DMS53 (cell line): Measurements from ENCODE around the gene TOR2A.
"Not testable (repeated sequence)": the region's sequence is repeated elsewhere in the genome, so short reads cannot be mapped to it uniquely, and the experiment has no call there.

Source experiments
- DNase-seq: peaks from one replicate; lab custom pipeline; 2025; lab: John Stamatoyannopoulos, UW

TOR2A gene

GRCh38 chr9:127734747-127735529, at the start of gene TOR2A:
TOR2A (minus strand) TSS chr9:127735294; CDS start chr9:127735270, 24 bp downstream.
- DNase-seq = peak; percentile 99

DNA sequence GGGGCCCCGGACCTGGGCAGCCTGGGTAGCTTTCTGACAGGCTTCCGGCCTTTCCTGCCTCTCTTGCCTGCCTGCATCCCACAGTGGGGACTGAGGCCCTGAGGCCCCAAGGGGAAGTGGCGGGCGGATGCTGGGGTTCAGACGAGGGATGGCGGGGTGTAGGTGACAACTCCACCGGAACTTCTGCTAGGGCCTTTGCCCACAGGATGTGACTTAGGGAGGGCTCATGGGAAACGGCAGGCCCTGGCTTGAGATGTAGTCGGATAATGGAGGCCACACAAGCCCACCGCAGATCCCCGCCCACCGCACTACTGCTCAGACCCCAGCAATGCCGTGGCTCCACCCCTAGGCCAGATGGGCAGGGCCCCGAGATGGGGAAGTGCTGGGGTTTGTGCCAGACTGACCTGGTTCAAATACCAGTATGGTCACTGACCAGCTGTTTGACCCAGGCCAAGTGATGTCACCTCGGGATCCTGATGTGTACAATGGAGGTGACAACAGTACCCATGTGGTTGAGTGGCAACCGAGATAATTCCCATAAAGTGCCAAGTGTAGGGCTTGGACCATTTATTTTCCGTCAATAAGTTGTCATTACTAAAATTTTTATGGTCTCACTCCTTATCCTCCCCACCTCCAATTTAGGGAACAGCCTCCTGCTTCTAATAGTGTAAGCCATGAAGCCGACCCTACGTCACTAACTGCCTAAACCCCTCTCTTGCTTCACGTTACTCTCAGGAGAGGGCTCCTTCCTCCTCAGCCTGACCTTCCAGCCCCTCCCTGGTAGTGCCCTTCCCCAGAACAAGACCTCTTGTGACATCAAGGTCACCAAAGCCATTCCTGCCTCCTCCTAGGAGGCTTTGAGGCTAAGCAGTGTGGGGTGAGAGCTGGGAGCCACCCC, 48.3 kb upstream of the TOR2A start:
- no peak for DNase-seq

DNA sequence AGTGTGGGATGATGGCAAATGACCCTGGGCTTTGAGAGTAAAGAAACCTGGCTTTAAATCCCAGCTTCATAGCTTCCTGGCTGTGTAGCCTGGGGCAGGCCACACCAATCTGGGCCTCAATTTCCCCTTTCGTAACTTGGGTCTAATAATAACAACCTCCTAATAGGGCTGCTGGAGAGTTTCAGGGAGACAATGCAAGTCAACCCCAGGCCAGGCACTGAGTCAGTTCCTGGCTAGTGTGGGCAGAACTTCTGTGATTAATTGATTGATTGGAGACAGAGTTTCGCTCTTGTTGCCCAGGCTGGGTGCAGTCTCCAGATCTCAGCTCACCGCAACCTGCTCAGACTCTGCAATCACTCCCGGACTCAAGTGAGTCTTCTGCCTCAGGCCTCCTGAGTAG, 46.7 kb upstream of the TOR2A start:
- DNase-seq = no peak

GRCh38 chr9:127780909-127781308, 45.8 kb upstream of the TOR2A start:
- not testable (repeated sequence) for DNase-seq

- DNase-seq = no peak
Measured at GRCh38 chr9:127780126-127780885, 45.2 kb upstream of the TOR2A start.

GRCh38 chr9:127779136-127779981, 44.3 kb upstream of the TOR2A start:
- DNase-seq = peak; percentile 47

DNA sequence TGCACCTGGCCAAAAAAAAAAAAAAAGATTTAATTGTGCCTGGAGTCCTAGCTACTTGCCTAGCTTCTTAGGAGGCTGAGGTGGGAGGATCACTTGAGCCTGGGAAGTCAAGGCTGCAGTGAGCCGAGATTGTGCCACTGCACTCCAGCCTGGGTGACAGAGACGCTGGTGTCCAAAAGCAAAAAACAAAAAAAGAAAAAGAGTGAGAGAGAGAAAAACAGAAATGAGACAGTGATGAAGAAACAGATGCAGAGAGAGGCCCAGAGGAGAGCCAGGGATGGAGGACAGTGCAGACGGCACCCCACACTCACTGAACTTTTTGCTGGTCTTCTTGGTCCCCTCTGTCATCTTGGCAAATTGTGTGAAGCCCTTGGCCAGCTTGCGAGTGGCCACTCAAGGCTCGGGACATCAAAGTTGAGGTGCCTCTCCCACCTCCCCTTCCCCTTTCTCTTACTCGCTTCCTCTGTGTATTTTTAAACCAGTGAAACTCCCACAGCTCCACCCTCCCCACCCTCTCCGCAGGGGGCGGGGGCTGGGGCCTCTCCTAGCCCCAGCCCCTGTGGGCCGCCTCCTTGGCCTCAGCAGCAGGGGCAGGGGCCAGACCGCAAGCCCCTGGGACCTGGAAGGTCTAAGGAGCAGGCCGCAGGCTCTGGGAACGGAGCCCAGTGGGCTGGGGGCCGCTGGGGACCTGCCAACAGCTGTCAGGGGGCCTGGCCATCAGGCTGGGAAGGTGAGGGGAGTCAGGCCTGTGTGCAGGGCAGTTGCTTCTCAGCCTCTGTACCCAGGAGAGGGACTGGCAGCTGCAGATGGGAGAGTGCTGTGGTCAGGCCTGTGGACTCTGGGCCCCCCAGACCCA, 43.4 kb upstream of the TOR2A start, which contains the start of gene SH2D3C:
SH2D3C (minus strand) TSS at position 387 of the 856 bp plus-strand sequence; CDS start at position 348, 39 bp downstream.
- DNase-seq = no peak

GRCh38 chr9:127777368-127777980, 42.4 kb upstream of the TOR2A start:
- no peak for DNase-seq

GRCh38 chr9:127776924-127777289, 41.8 kb upstream of the TOR2A start:
- DNase-seq = no peak

GRCh38 chr9:127776195-127776923, 41.3 kb upstream of the TOR2A start:
- DNase-seq = peak; percentile 57

DNA sequence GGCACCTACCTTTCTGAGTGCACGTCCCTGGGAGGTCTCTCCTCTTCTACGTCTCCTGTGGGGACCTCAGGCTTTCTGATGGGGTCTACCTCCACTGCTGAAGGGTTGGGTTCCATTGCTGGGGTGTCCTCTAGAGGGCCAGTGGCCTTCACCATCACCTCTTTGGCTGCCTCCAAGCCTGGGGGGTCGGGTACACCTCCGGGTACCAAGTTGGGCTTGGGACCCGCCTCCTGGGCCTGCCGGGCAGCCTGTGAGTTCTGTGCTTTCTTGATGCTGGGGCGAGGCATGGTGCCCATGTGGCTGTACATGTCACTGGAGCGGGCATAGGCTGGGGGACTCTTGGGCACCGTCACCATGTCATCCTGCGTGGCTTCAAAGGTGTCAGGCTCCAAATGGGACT, 38.9 kb upstream of the TOR2A start:
- DNase-seq = no peak

DNA sequence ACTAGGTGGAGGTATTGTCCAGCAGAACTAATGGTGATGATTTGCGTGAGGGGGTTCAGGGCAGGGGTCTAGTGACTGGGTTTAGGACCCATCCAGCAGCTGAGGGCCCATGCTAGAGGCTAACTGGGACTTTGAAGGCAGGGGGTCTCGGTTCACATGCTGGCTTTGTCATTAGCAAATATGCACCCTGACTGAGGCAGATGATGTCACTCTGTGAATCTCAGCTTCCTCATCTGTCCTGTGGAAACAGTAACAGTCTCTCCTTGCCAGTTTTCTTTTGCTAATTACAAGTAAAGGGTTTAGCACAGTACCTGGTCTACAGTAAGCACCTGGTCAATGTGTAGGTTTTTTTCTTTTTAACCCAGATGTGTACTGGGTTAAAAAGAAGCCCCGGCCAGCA, 38.2 kb upstream of the TOR2A start:
- DNase-seq = peak; percentile 34

DNA sequence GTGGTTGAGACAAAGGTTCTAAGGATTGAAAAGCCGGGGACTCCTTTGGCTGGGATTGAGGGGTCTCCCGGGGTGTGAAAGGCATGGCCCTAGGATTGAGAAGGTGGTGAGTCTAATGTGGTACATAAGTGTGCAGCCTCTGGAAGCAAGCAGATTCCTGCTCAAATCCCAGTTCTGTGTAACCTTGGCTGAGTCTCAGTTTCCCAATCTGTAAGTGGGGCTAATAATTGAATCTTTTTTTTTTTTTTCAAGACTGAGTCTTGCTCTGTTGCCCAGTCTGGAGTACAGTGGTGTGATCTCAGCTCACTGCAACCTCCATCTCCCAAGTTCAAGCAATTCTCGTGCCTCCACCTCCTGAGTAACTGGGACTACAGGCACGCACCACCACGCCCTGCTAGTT, 37.5 kb upstream of the TOR2A start:
- no peak for DNase-seq

DNA sequence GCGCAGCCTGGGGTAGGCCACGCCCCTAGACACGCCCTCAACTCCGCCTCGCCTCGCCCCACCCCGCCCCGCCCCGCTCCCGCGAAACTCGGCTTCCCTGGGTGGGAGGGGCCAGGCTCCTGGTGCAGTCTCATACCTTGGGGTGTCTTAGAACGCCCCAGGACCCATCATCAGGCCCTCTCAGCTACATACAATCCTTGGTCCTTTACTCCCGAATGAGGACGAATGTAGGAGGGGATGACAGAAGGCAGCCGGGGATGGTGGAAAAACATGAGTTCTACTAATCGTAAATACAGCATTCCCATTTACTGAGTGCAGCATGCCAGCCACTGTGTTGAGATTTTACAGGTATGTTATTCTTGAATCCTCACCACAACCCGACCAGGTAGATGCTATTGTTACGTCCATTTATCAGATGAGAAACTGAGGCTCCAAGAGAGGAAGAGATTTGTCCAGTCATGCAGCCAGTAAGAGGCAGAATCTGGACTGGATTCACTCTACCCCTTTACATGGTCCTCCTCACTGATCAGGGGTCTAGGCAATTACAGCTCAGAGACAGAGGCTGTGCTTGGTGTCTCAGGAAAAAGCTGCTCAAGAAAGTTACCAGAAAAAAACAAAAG, 36.6 kb upstream of the TOR2A start:
- DNase-seq = no peak

- peak; percentile 99 for DNase-seq
Measured at GRCh38 chr9:127770905-127771569, 35.9 kb upstream of the TOR2A start.

DNA sequence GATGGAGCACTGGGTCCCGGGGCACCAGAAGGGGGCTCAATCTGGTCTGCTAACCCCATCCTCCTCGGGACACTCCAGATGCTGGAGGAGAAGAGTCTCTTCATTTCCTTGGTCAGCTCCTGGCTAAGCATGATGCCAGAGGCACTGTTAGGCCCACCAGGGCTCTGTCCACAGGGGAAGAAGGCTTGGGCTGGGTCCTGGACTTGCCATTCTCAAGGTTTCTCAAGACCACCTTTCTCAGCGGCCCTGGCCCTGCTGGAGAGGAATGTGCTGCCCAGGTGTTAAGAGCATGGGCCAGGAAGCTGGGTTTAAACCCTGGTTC, 35.5 kb upstream of the TOR2A start:
- DNase-seq = no peak

DNA sequence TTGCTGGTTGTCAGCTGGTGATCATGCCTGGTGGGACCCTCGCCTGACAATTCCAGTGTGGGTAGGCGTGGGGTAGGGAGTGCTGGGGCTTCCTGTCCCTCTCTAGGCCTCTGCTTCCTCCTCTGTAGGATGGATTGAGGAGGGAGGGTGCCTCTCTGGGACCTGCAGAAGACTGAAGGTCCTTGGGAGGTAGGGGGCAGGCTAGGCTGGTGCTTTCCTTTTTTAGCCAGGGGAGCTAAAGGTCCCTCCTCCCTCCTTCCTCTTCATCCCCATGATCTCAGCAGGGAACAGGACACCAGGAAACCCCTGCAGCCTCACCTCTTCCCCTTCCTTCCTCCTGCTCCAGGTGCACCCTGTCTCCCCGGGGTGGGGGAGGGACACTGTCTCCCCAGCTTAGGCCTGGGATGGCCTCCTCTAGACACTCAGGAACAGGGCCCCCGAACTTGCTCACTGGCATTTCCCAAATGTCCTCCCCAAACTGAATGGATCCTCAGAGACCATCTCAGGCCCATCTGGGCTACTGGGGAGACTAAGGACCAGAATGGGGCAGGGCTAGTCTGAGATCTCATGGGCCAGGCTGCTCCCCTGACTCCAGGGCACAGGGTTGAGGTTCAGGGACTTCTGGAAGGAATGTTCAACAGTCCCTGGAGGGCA, 35.0 kb upstream of the TOR2A start:
- DNase-seq = peak; percentile 24

DNA sequence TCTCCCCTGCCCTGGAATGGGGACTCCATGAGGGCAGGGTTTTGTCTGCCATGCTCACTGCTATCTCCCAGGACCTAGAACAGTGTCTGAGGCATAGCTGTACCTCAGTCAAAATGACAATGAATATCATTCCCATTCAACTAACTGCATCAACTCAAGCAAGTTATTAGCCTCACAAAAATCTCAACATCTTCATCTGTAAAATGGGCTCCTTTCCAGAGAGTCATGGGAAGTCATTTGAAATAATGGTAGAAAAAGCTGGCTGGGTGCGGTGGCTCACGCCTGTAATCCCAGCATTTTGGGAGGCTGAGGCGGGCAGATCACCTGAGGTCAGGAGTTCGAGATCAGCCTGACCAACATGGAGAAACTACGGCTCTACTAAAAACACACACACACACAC, 34.0 kb upstream of the TOR2A start:
- DNase-seq = no peak
